ENCODE measurements around the gene KLHL10.

- TF ChIP-seq CTCF (IDR thresholded peaks at IDR 0.05; ENCODE audit: low read depth, low read length, missing input control), result no peak
- TF ChIP-seq ATF3 (IDR thresholded peaks at IDR 0.05), result no peak
- no peak for TF ChIP-seq MAX (IDR thresholded peaks at IDR 0.05)
- no peak for TF ChIP-seq REST (IDR thresholded peaks at IDR 0.05)
- no peak for TF ChIP-seq RAD21 (IDR thresholded peaks at IDR 0.05)
- TF ChIP-seq YY1 (IDR thresholded peaks at IDR 0.05), result no peak
- no peak for TF ChIP-seq TAF1 (conservative IDR thresholded peaks at IDR 0.05)
- TF ChIP-seq ZBTB33 (IDR thresholded peaks at IDR 0.05), result no peak
- TF ChIP-seq NR2F2 (IDR thresholded peaks at IDR 0.05), result no peak
- TF ChIP-seq EGR1 (IDR thresholded peaks at IDR 0.05; ENCODE audit: low read depth in 2 of 2), result no peak
- TF ChIP-seq FOXA1 (IDR thresholded peaks at IDR 0.05), result no peak
Observed at GRCh38 chr17:41806685-41807445, 30.8 kb upstream of the KLHL10 start.

All from liver (tissue), 3 donors.